Left kidney (tissue), 8 donors: ENCODE measurements around the gene GINS2. TPM values are rescaled to one million over a fixed set of nuclear protein-coding genes. Genes with fewer than 3 reads are reported as not detected.

Source experiments
- DNase-seq: peaks from one replicate; pipeline ENCODE4 v3.0.0-alpha.2; 2013
- long read RNA-seq, 8 donors: transcript quantifications; one replicate each; lab custom pipeline, GENCODE V29; 2026
- polyA plus RNA-seq: library from polyadenylated mRNA; unstranded; fragments of 120-200 nt; gene quantifications from one replicate; pipeline ENCODE4 v1.2.1, GENCODE V29; 2013; ENCODE audit not compliant: insufficient read length

GINS2 gene
- 21.2 TPM for polyA plus RNA-seq
- long read RNA-seq, donor 1, transcript GINS2-201 (5 exons, 2,673 nt): major isoform, 26 of 26 reads
- long read RNA-seq, donor 1, partial matches to known transcripts: 0 of 26 reads
- long read RNA-seq, donor 1, other reads (novel, unspliced or antisense): 0 of 26 reads
- long read RNA-seq, donor 2, transcript GINS2-201 (5 exons, 2,673 nt): major isoform, 18 of 36 reads
- long read RNA-seq, donor 2, partial matches to known transcripts: 18 of 36 reads
- long read RNA-seq, donor 2, other reads (novel, unspliced or antisense): 0 of 36 reads
- long read RNA-seq, donor 3, transcript GINS2-201 (5 exons, 2,673 nt): major isoform, 13 of 13 reads
- long read RNA-seq, donor 3, partial matches to known transcripts: 0 of 13 reads
- long read RNA-seq, donor 3, other reads (novel, unspliced or antisense): 0 of 13 reads
- long read RNA-seq, donor 4, partial matches to known transcripts: 0 of 1 reads
- long read RNA-seq, donor 4, other reads (novel, unspliced or antisense): 0 of 1 reads
- long read RNA-seq, donor 5, transcript GINS2-201 (5 exons, 2,673 nt): major isoform, 36 of 36 reads
- long read RNA-seq, donor 5, partial matches to known transcripts: 0 of 36 reads
- long read RNA-seq, donor 5, other reads (novel, unspliced or antisense): 0 of 36 reads
- long read RNA-seq, donor 6, transcript GINS2-201 (5 exons, 2,673 nt): major isoform, 36 of 36 reads
- long read RNA-seq, donor 6, partial matches to known transcripts: 0 of 36 reads
- long read RNA-seq, donor 6, other reads (novel, unspliced or antisense): 0 of 36 reads
- long read RNA-seq, donor 7, transcript GINS2-201 (5 exons, 2,673 nt): major isoform, 36 of 36 reads
- long read RNA-seq, donor 7, partial matches to known transcripts: 0 of 36 reads
- long read RNA-seq, donor 7, other reads (novel, unspliced or antisense): 0 of 36 reads
- long read RNA-seq, donor 8, transcript GINS2-201 (5 exons, 2,673 nt): major isoform, 7 of 12 reads
- long read RNA-seq, donor 8, partial matches to known transcripts: 5 of 12 reads
- long read RNA-seq, donor 8, other reads (novel, unspliced or antisense): 0 of 12 reads

- peak; percentile 82 for DNase-seq
Measured at GRCh38 chr16:85688586-85689284, at the start of gene GINS2. Gene GINS2 (minus strand): TSS chr16:85688954. CDS start chr16:85688898, 56 bp downstream.

- DNase-seq: no peak
Measured at GRCh38 chr16:85736921-85737320, 48.2 kb upstream of the GINS2 start.

- no peak for DNase-seq
Measured at GRCh38 chr16:85735946-85736345, 47.2 kb upstream of the GINS2 start.

- DNase-seq: no peak
Measured at GRCh38 chr16:85735225-85735635, 46.5 kb upstream of the GINS2 start.

- DNase-seq: no peak
Measured at GRCh38 chr16:85734311-85735017, 45.7 kb upstream of the GINS2 start.

GRCh38 chr16:85733839-85734170 is 45.1 kb upstream of the GINS2 start:
- no peak for DNase-seq

- DNase-seq: no peak
Measured at GRCh38 chr16:85733155-85733838, 44.5 kb upstream of the GINS2 start.

- DNase-seq: no peak
Measured at GRCh38 chr16:85731179-85731578, 42.4 kb upstream of the GINS2 start.

GRCh38 chr16:85730186-85730465 is 41.4 kb upstream of the GINS2 start:
- no peak for DNase-seq

GRCh38 chr16:85729452-85730185 is 40.9 kb upstream of the GINS2 start:
- DNase-seq: no peak

- no peak for DNase-seq
Measured at GRCh38 chr16:85728879-85729278, 40.1 kb upstream of the GINS2 start.

- no peak for DNase-seq
Measured at GRCh38 chr16:85724936-85725335, 36.2 kb upstream of the GINS2 start.

GRCh38 chr16:85724126-85724879 is 35.5 kb upstream of the GINS2 start:
- no peak for DNase-seq

- no peak for DNase-seq
Measured at GRCh38 chr16:85722128-85722893, 33.6 kb upstream of the GINS2 start.

GRCh38 chr16:85720302-85720637 is 31.5 kb upstream of the GINS2 start:
- DNase-seq: no peak

GRCh38 chr16:85719605-85720301 is 31.0 kb upstream of the GINS2 start:
- DNase-seq: no peak

- no peak for DNase-seq
Measured at GRCh38 chr16:85718682-85719081, 29.9 kb upstream of the GINS2 start.

- no peak for DNase-seq
Measured at GRCh38 chr16:85718153-85718477, 29.4 kb upstream of the GINS2 start.
